Stomach (tissue), 4 donors: ENCODE data around the gene DEPDC1.

Source experiments
- POLR2A ChIP-seq, 4 donors: fragments of 450-650 bp; IDR thresholded peaks; one replicate each; pipeline ENCODE4 v1.6.1; 2016; ENCODE audit warnings: antibody characterized with exemption in 4 of 4, control low read depth in 2 of 4, mild to moderate bottlenecking in 1 of 4, moderate library complexity in 1 of 4
- TF ChIP-seq, protein P1 (sequence below), 7 experiments: fragments of 450-650 bp in 4 of 7; fragments of 200-600 bp in 3 of 7; sonication (generic) in 3 of 7; IDR thresholded peaks; one replicate each; pipeline ENCODE4 v1.5.1; 2016 to 2019; ENCODE audit warnings: antibody characterized with exemption in 7 of 7, control low read depth in 2 of 7, mild to moderate bottlenecking in 1 of 7

- TF ChIP-seq, protein P1, sequence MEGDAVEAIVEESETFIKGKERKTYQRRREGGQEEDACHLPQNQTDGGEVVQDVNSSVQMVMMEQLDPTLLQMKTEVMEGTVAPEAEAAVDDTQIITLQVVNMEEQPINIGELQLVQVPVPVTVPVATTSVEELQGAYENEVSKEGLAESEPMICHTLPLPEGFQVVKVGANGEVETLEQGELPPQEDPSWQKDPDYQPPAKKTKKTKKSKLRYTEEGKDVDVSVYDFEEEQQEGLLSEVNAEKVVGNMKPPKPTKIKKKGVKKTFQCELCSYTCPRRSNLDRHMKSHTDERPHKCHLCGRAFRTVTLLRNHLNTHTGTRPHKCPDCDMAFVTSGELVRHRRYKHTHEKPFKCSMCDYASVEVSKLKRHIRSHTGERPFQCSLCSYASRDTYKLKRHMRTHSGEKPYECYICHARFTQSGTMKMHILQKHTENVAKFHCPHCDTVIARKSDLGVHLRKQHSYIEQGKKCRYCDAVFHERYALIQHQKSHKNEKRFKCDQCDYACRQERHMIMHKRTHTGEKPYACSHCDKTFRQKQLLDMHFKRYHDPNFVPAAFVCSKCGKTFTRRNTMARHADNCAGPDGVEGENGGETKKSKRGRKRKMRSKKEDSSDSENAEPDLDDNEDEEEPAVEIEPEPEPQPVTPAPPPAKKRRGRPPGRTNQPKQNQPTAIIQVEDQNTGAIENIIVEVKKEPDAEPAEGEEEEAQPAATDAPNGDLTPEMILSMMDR (IDR thresholded peaks at IDR 0.05): no peak
- no peak for TF ChIP-seq POLR2A (IDR thresholded peaks at IDR 0.05)
Measured at GRCh38 chr1:68448365-68448764, 48.5 kb downstream of the DEPDC1 start.
